GM23338 (cell line): ENCODE measurements around the gene SDHAF2. TPM values are rescaled to one million over a fixed set of nuclear protein-coding genes. Genes with fewer than 3 reads are reported as not detected.

Experiments used
- ATAC-seq: fragments of 200-7000 bp; cut with Tn5 transposase; 3 replicates; pipeline ENCODE4 v1.9.1; 2020
- DNase-seq: peaks from one replicate; pipeline ENCODE4 v3.0.0-alpha.2; 2015; ENCODE audit warnings: low spot score
- H2AFZ ChIP-seq: fragments of 200-600 bp; sonication (generic); 2 replicates; pipeline ENCODE4 v1.8.0; 2016; ENCODE audit warnings: antibody characterized with exemption, mild to moderate bottlenecking, moderate library complexity
- H3F3A ChIP-seq: fragments of 200-600 bp; sonication (generic); replicated peaks from 2 replicates; pipeline ENCODE4 v1.8.0; 2017; ENCODE audit warnings: antibody characterized with exemption, mixed run types, low read depth
- H3K27ac ChIP-seq: fragments of 200-600 bp; sonication (generic); 2 replicates; pipeline ENCODE4 v1.6.1; 2016; ENCODE audit warnings: low read depth
- H3K27me3 ChIP-seq: fragments of 200-600 bp; sonication (generic); 2 replicates; pipeline ENCODE4 v1.8.0; 2016; ENCODE audit warnings: mild to moderate bottlenecking, mixed run types, moderate library complexity; ENCODE audit not compliant: insufficient read depth
- H3K36me3 ChIP-seq: fragments of 200-600 bp; sonication (generic); 2 replicates; pipeline ENCODE4 v1.8.0; 2016; ENCODE audit warnings: mild to moderate bottlenecking; ENCODE audit not compliant: insufficient read depth
- H3K4me1 ChIP-seq: fragments of 200-600 bp; sonication (generic); 2 replicates; pipeline ENCODE4 v1.8.0; 2016; ENCODE audit warnings: mild to moderate bottlenecking, moderate library complexity; ENCODE audit not compliant: insufficient read depth
- H3K4me2 ChIP-seq: fragments of 200-600 bp; sonication (generic); 2 replicates; pipeline ENCODE4 v1.7.1; 2017; ENCODE audit warnings: mixed run types
- H3K4me3 ChIP-seq: fragments of 200-600 bp; sonication (generic); 2 replicates; pipeline ENCODE4 v1.6.1; 2016; ENCODE audit warnings: mixed run types
- H3K79me2 ChIP-seq: fragments of 200-600 bp; sonication (generic); replicated peaks from 2 replicates; pipeline ENCODE4 v1.8.0; 2017; ENCODE audit warnings: mild to moderate bottlenecking; ENCODE audit not compliant: insufficient read depth
- H3K9me2 ChIP-seq: fragments of 200-600 bp; sonication (generic); 2 replicates; pipeline ENCODE4 v1.8.0; 2017; ENCODE audit not compliant: insufficient read depth
- H4K20me1 ChIP-seq: fragments of 200-600 bp; sonication (generic); replicated peaks from 2 replicates; pipeline ENCODE4 v1.8.0; 2017; ENCODE audit warnings: mild to moderate bottlenecking; ENCODE audit not compliant: insufficient read depth
- H3K27ac Mint-ChIP-seq: 2 replicates; pipeline ENCODE4 v1.8.0; 2020; ENCODE audit warnings: inconsistent platforms, mild to moderate bottlenecking, moderate library complexity, mixed read lengths
- H3K27me3 Mint-ChIP-seq: 3 replicates; pipeline ENCODE4 v1.8.0; 2022; ENCODE audit warnings: low read depth, mild to moderate bottlenecking, moderate library complexity, mixed read lengths, inconsistent platforms; ENCODE audit not compliant: insufficient read depth, poor library complexity
- H3K36me3 Mint-ChIP-seq: 3 replicates; pipeline ENCODE4 v1.8.0; 2021; ENCODE audit warnings: low read depth, mild to moderate bottlenecking, inconsistent platforms, moderate library complexity, mixed read lengths
- H3K4me1 Mint-ChIP-seq: 3 replicates; pipeline ENCODE4 v1.8.0; 2020; ENCODE audit warnings: mild to moderate bottlenecking, inconsistent platforms, mixed read lengths
- H3K4me3 Mint-ChIP-seq: 3 replicates; pipeline ENCODE4 v1.8.0; 2021; ENCODE audit warnings: moderate library complexity, mild to moderate bottlenecking, inconsistent platforms, mixed read lengths
- H3K9me3 Mint-ChIP-seq: 3 replicates; pipeline ENCODE4 v1.8.0; 2020; ENCODE audit warnings: moderate library complexity, mild to moderate bottlenecking, inconsistent platforms, mixed read lengths
- CREB1 ChIP-seq: fragments of 250-450 bp; sonication (Bioruptor Pico); IDR thresholded peaks from 2 replicates; pipeline ENCODE4 v1.5.0; 2020; ENCODE audit warnings: low read depth, mild to moderate bottlenecking, moderate library complexity
- EZH2 ChIP-seq: fragments of 200-600 bp; sonication (generic); IDR thresholded peaks from one replicate; pipeline ENCODE4 v1.8.0; 2017; ENCODE audit warnings: antibody characterized with exemption, mild to moderate bottlenecking, low read depth; ENCODE audit not compliant: unreplicated experiment
- EZH2phosphoT487 ChIP-seq: fragments of 200-600 bp; sonication (generic); IDR thresholded peaks from one replicate; pipeline ENCODE4 v1.8.1; 2018; ENCODE audit warnings: antibody characterized with exemption; ENCODE audit not compliant: unreplicated experiment
- JUNB ChIP-seq: IDR thresholded peaks from one replicate; pipeline ENCODE4 v1.6.1; 2016; ENCODE audit warnings: antibody characterized with exemption; ENCODE audit not compliant: unreplicated experiment
- NANOG ChIP-seq: IDR thresholded peaks from 2 replicates; pipeline ENCODE4 v1.6.1; 2016; ENCODE audit warnings: antibody characterized with exemption, borderline replicate concordance
- POLR2AphosphoS5 ChIP-seq: IDR thresholded peaks from 2 replicates; pipeline ENCODE4 v1.6.1; 2016; ENCODE audit warnings: antibody characterized with exemption, low read depth
- STAT1 ChIP-seq: IDR thresholded peaks from one replicate; pipeline ENCODE4 v1.6.1; 2016; ENCODE audit warnings: antibody characterized with exemption; ENCODE audit not compliant: unreplicated experiment
- polyA plus RNA-seq: library from polyadenylated mRNA; unstranded; fragments of >200 nt; fragmentation: Nextera tagmentation; extraction: Ambion mirVana; gene quantifications from 2 replicates; pipeline ENCODE4 v1.2.1, GENCODE V29; 2016
- total RNA-seq: library from RNA; depleted of rRNA; stranded (reverse); fragments of >200 nt; shearing (Covaris generic); gene quantifications from 2 replicates; pipeline ENCODE4 v1.2.3, GENCODE V29; 2014
- TF ChIP-seq, protein P1 (sequence below): IDR thresholded peaks from 2 replicates; pipeline ENCODE4 v1.6.1; 2016; ENCODE audit warnings: antibody characterized with exemption
- TF ChIP-seq, protein P2 (sequence below): fragments of 250-450 bp; sonication (Bioruptor Pico); IDR thresholded peaks from 2 replicates; pipeline ENCODE4 v1.5.0; 2020; ENCODE audit warnings: mild to moderate bottlenecking, moderate library complexity

Gene SDHAF2
- total and polyA plus RNA-seq, 2 experiments from 2014 or later, result 53.8 to 57.0 TPM

DNA sequence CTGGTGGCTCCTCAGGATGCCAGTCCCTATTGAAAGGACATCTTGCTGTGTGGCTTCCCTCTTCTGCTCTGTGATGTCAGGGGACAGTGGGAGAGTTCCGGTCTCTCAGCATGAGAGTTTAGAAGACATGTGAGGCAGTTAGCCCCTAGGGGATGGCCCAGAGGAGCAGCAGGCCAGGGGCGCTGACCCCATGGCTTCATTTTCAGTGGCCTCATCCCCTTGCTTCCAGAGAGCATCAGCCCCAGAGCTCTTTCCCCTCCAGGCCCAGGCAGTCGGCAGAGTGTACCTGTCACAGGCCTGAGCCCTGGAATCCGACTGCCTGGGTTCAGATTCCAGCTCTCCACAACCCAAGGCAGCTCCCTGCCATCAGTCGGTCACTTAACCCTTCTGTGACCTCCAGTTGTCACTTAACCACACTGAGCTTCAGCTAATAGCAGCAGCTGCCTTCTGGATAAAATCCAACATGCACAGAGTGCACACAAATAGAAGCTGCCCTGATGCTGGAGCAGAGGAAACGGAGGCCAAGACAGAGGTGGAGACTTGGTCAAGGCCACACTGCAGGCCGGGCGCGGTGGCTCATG lies 64.5 kb downstream of the SDHAF2 start:
- DNase-seq (no peak), ATAC-seq (no peak)
- Histone ChIP-seq H3K79me2 (no peaks in the 10 kb centered on the region), H3K4me1 (peaks cover 19% of the 10 kb centered on the region), H3F3A (peaks cover 10% of the 10 kb centered on the region; the same call in 1 of the 2 replicates), H3K4me3 (no peak overlapping the region), H3K27me3 (peaks cover 8% of the 10 kb centered on the region; the same call in 1 of the 2 replicates), H3K4me2 (no peak overlapping the region), H3K27ac (no peak overlapping the region), H3K9me2 (no peaks in the 10 kb centered on the region), H2AFZ (no peak overlapping the region), H4K20me1 (no peaks in the 10 kb centered on the region), H3K36me3 (no peaks in the 10 kb centered on the region; the same call in 1 of the 2 replicates)
- Mint-ChIP-seq H3K36me3 (no peaks in the 10 kb centered on the region), H3K4me3 (no peak overlapping the region), H3K4me1 (peaks cover 12% of the 10 kb centered on the region), H3K27ac (no peak overlapping the region), H3K9me3 (no peaks in the 10 kb centered on the region), H3K27me3 (peaks cover 8% of the 10 kb centered on the region)
- TF ChIP-seq CREB1 (CRISPR knock-in tag), result no peak
- no peak for TF ChIP-seq JUNB
- TF ChIP-seq, protein P1, sequence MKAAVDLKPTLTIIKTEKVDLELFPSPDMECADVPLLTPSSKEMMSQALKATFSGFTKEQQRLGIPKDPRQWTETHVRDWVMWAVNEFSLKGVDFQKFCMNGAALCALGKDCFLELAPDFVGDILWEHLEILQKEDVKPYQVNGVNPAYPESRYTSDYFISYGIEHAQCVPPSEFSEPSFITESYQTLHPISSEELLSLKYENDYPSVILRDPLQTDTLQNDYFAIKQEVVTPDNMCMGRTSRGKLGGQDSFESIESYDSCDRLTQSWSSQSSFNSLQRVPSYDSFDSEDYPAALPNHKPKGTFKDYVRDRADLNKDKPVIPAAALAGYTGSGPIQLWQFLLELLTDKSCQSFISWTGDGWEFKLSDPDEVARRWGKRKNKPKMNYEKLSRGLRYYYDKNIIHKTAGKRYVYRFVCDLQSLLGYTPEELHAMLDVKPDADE, result no peak
- TF ChIP-seq, protein P2, sequence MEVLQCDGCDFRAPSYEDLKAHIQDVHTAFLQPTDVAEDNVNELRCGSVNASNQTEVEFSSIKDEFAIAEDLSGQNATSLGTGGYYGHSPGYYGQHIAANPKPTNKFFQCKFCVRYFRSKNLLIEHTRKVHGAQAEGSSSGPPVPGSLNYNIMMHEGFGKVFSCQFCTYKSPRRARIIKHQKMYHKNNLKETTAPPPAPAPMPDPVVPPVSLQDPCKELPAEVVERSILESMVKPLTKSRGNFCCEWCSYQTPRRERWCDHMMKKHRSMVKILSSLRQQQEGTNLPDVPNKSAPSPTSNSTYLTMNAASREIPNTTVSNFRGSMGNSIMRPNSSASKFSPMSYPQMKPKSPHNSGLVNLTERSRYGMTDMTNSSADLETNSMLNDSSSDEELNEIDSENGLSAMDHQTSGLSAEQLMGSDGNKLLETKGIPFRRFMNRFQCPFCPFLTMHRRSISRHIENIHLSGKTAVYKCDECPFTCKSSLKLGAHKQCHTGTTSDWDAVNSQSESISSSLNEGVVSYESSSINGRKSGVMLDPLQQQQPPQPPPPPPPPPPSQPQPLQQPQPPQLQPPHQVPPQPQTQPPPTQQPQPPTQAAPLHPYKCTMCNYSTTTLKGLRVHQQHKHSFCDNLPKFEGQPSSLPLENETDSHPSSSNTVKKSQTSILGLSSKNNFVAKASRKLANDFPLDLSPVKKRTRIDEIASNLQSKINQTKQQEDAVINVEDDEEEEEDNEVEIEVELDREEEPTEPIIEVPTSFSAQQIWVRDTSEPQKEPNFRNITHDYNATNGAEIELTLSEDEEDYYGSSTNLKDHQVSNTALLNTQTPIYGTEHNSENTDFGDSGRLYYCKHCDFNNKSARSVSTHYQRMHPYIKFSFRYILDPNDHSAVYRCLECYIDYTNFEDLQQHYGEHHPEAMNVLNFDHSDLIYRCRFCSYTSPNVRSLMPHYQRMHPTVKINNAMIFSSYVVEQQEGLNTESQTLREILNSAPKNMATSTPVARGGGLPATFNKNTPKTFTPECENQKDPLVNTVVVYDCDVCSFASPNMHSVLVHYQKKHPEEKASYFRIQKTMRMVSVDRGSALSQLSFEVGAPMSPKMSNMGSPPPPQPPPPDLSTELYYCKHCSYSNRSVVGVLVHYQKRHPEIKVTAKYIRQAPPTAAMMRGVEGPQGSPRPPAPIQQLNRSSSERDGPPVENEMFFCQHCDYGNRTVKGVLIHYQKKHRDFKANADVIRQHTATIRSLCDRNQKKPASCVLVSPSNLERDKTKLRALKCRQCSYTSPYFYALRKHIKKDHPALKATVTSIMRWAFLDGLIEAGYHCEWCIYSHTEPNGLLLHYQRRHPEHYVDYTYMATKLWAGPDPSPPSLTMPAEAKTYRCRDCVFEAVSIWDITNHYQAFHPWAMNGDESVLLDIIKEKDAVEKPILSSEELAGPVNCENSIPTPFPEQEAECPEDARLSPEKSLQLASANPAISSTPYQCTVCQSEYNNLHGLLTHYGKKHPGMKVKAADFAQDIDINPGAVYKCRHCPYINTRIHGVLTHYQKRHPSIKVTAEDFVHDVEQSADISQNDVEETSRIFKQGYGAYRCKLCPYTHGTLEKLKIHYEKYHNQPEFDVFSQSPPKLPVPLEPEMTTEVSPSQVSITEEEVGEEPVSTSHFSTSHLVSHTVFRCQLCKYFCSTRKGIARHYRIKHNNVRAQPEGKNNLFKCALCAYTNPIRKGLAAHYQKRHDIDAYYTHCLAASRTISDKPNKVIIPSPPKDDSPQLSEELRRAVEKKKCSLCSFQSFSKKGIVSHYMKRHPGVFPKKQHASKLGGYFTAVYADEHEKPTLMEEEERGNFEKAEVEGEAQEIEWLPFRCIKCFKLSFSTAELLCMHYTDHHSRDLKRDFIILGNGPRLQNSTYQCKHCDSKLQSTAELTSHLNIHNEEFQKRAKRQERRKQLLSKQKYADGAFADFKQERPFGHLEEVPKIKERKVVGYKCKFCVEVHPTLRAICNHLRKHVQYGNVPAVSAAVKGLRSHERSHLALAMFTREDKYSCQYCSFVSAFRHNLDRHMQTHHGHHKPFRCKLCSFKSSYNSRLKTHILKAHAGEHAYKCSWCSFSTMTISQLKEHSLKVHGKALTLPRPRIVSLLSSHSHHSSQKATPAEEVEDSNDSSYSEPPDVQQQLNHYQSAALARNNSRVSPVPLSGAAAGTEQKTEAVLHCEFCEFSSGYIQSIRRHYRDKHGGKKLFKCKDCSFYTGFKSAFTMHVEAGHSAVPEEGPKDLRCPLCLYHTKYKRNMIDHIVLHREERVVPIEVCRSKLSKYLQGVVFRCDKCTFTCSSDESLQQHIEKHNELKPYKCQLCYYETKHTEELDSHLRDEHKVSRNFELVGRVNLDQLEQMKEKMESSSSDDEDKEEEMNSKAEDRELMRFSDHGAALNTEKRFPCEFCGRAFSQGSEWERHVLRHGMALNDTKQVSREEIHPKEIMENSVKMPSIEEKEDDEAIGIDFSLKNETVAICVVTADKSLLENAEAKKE, result no peak
- TF ChIP-seq POLR2AphosphoS5, result no peak
- TF ChIP-seq EZH2, result no peak
- no peak for TF ChIP-seq NANOG
- no peak for TF ChIP-seq STAT1
- no peak for TF ChIP-seq EZH2phosphoT487
